K562 (cell line): ENCODE results near the gene NEDD4L. TPM values are rescaled to one million over a fixed set of nuclear protein-coding genes. Genes with fewer than 3 reads are reported as not detected.

Experiments
- ATAC-seq: fragments of 200-7000 bp; cut with Tn5 transposase; 3 replicates; pipeline ENCODE4 v1.9.1; 2020; ENCODE audit warnings: moderate library complexity
- BruUV-seq: library from RNA; stranded (reverse); fragments of 400-500 nt; replicated peaks from 2 replicates; lab custom pipeline; 2021; lab: Mats Ljungman, UMichigan
- CTCF ChIA-PET: fragments of 300-600 bp; formaldehyde crosslinking; extraction: SDS; loops from one replicate; lab custom pipeline; 2021; ENCODE audit warnings: low intra/inter-chr PET ratio; lab: Yijun Ruan, JAX
- POLR2A ChIA-PET: fragments of 300-600, 350-650 bp; sonication (Branson Sonifier 250); formaldehyde crosslinking; extraction: SDS; loops from one replicate; lab custom pipeline; 2021; ENCODE audit warnings: antibody characterized with exemption, inconsistent platforms; lab: Yijun Ruan, JAX
- DNase-seq, 4 experiments: peaks; one replicate each; pipeline versions ENCODE4 v3.0.0 to v3.0.0-alpha.2; 2011 to 2018; ENCODE audit warnings: low spot score in 3 of 4, mixed read lengths in 3 of 4; ENCODE audit errors: extremely low read depth in 1 of 4
- FAIRE-seq: peaks from 2 replicates; lab custom pipeline; 2011; peaks lifted over from hg19 to GRCh38; lab: Jason Lieb, UNC
- H2AFZ ChIP-seq: 2 replicates; pipeline ENCODE4 v1.6.0; 2011; ENCODE audit warnings: low read depth, low read length, control low read depth, inconsistent platforms
- H3K27ac ChIP-seq: fragments of 200-600 bp; 3 replicates; pipeline ENCODE4 v1.8.0; 2011; ENCODE audit warnings: low read depth, mild to moderate bottlenecking, control low read depth, inconsistent platforms, low read length, moderate library complexity, mixed read lengths; ENCODE audit errors: extremely low read depth
- H3K27me3 ChIP-seq, 2 experiments: fragments of 300-600 bp in 1 of 2; 2 replicates in 1 of 2; 3 replicates in 1 of 2; pipeline versions ENCODE4 v1.6.0 to v1.8.0; 2011; ENCODE audit warnings: inconsistent platforms in 2 of 2, low read length in 2 of 2, mild to moderate bottlenecking in 1 of 2, mixed read lengths in 1 of 2, moderate library complexity in 1 of 2; ENCODE audit not compliant: control insufficient read depth in 2 of 2, insufficient read depth in 2 of 2
- H3K36me3 ChIP-seq: fragments of 300-600 bp; 3 replicates; pipeline ENCODE4 v1.8.0; 2011; ENCODE audit warnings: mild to moderate bottlenecking, low read length, inconsistent platforms; ENCODE audit not compliant: control insufficient read depth, insufficient read depth
- H3K4me1 ChIP-seq, 2 experiments: fragments of 200-600 bp in 1 of 2; replicated peaks in 1 of 2; 2 replicates in 1 of 2; 3 replicates in 1 of 2; pipeline versions ENCODE4 v1.5.1 to v1.8.0; 2011; ENCODE audit warnings: inconsistent platforms in 2 of 2, low read length in 2 of 2, mild to moderate bottlenecking in 1 of 2, mixed read lengths in 1 of 2, moderate library complexity in 1 of 2; ENCODE audit not compliant: control insufficient read depth in 2 of 2, insufficient read depth in 2 of 2
- H3K4me2 ChIP-seq: 2 replicates; pipeline ENCODE4 v1.6.1; 2011; ENCODE audit warnings: low read length, control low read depth, inconsistent platforms, mixed read lengths; ENCODE audit not compliant: insufficient read depth
- H3K4me3 ChIP-seq: fragments of 200-600 bp; sonication (generic), shearing (Covaris generic); 2 replicates; pipeline ENCODE4 v1.5.1; 2016; ENCODE audit warnings: control low read depth, inconsistent platforms
- H3K79me2 ChIP-seq: fragments of 200-600 bp; 3 replicates; pipeline ENCODE4 v1.8.0; 2011; ENCODE audit warnings: low read length, inconsistent platforms; ENCODE audit not compliant: control insufficient read depth, insufficient read depth
- H3K9ac ChIP-seq, 2 experiments: 2 replicates each; pipeline versions ENCODE4 v1.6.0 to v1.6.1; 2011; ENCODE audit warnings: low read depth in 2 of 2, low read length in 2 of 2, control low read depth in 1 of 2, inconsistent platforms in 1 of 2, mild to moderate bottlenecking in 1 of 2, mixed read lengths in 1 of 2; ENCODE audit not compliant: insufficient read depth in 1 of 2
- H3K9me1 ChIP-seq: one replicate; pipeline ENCODE4 v1.6.0; 2011; ENCODE audit warnings: inconsistent platforms, mild to moderate bottlenecking, low read length, moderate library complexity; ENCODE audit not compliant: control insufficient read depth, insufficient read depth
- H3K9me3 ChIP-seq: replicated peaks from 2 replicates; pipeline ENCODE4 v1.5.1; 2011; ENCODE audit warnings: low read depth, low read length, inconsistent platforms; ENCODE audit not compliant: control insufficient read depth, insufficient read depth
- H4K20me1 ChIP-seq: replicated peaks from 2 replicates; pipeline ENCODE4 v1.6.1; 2011; ENCODE audit warnings: low read length, inconsistent platforms, mixed read lengths; ENCODE audit not compliant: control insufficient read depth, insufficient read depth
- EHMT2 ChIP-seq: fragments of 450-650 bp; IDR thresholded peaks from 2 replicates; pipeline ENCODE4 v1.6.1; 2018; ENCODE audit warnings: antibody characterized with exemption
- MAFG ChIP-seq: fragments of 450-650 bp; conservative IDR thresholded peaks from 2 replicates; pipeline ENCODE4 v1.6.1; 2016; ENCODE audit warnings: missing genetic modification characterization, missing compliant biosample characterization
- MTA3 ChIP-seq: fragments of 450-650 bp; formaldehyde crosslinking; IDR thresholded peaks from 2 replicates; pipeline ENCODE4 v1.6.1; 2017; ENCODE audit warnings: mild to moderate bottlenecking, borderline replicate concordance
- SIX5 ChIP-seq, 2 experiments: IDR thresholded peaks; 2 replicates each; pipeline ENCODE4 v1.6.1; 2011; ENCODE audit warnings: low read length in 2 of 2, borderline replicate concordance in 1 of 2, low read depth in 1 of 2, mild to moderate bottlenecking in 1 of 2, moderate library complexity in 1 of 2; ENCODE audit not compliant: insufficient read depth in 1 of 2
- TARDBP ChIP-seq: fragments of 450-650 bp; IDR thresholded peaks from 2 replicates; pipeline ENCODE4 v1.6.1; 2016
- ZBTB8A ChIP-seq: fragments of 450-650 bp; IDR thresholded peaks from 2 replicates; pipeline ENCODE4 v1.6.1; 2018; ENCODE audit warnings: mild to moderate bottlenecking, moderate library complexity; ENCODE audit not compliant: partially characterized antibody
- ZNF23 ChIP-seq: fragments of 250-450 bp; sonication (Bioruptor Pico); IDR thresholded peaks from 2 replicates; pipeline ENCODE4 v1.4.0; 2020; ENCODE audit warnings: mild to moderate bottlenecking
- WGBS: fragments of 100-300 bp; shearing (Covaris generic); methylation state at CpG from one replicate; pipeline ENCODE4 v1.1.6; 2016; ENCODE audit warnings: low coverage, mixed read lengths; ENCODE audit not compliant: insufficient coverage; ENCODE audit errors: missing lambda C conversion rate; 5-methylcytosine and 5-hydroxymethylcytosine counted together
- in situ Hi-C: fragments of 300-500 bp; cut with MboI; formaldehyde crosslinking; loops from 4 replicates; pipeline ENCODE4 v1.15.0; 2018; ENCODE audit warnings: inconsistent platforms, mixed read lengths
- intact Hi-C: fragments of 100-400 bp; cut with micrococcal nuclease; formaldehyde crosslinking; loops from 2 replicates; pipeline ENCODE4 v1.14.2; 2022
- polyA plus RNA-seq, 8 experiments: library from polyadenylated mRNA; depleted of rRNA in 4 of 8; stranded (reverse) in 5 of 8; unstranded in 3 of 8; fragments of >200 nt; fragmentation: Nextera tagmentation in 2 of 8; fragmentation: Illumina TruSeq in 1 of 8; extraction: Ambion mirVana in 2 of 8; extraction: Trizol in 1 of 8; gene quantifications; 2 replicates each; pipeline versions ENCODE4 v1.2.1 to v1.2.3, GENCODE V29; 2011 to 2014; ENCODE audit warnings: inconsistent platforms in 1 of 8, missing spikeins in 1 of 8
- total RNA-seq, 7 experiments: library from RNA; depleted of rRNA in 6 of 7; stranded (reverse); fragments of >200 nt in 6 of 7; fragmentation: Illumina TruSeq in 2 of 7; extraction: Trizol in 2 of 7; gene quantifications; 2 replicates each; pipeline versions ENCODE4 v1.2.1 to v1.2.3, GENCODE V29; 2011 to 2021; ENCODE audit warnings: low replicate concordance in 1 of 7
- TF ChIP-seq, protein P1 (sequence below), 2 experiments: IDR thresholded peaks in 1 of 2; conservative IDR thresholded peaks in 1 of 2; 2 replicates each; pipeline ENCODE4 v1.6.1; 2016; ENCODE audit warnings: low read depth in 2 of 2, mild to moderate bottlenecking in 1 of 2, missing compliant biosample characterization in 1 of 2, missing genetic modification characterization in 1 of 2, moderate library complexity in 1 of 2
- TF ChIP-seq, protein P2 (sequence below): fragments of 450-650 bp; conservative IDR thresholded peaks from 2 replicates; pipeline ENCODE4 v1.6.1; 2016; ENCODE audit warnings: missing genetic modification characterization, low read depth, mild to moderate bottlenecking, missing compliant biosample characterization, moderate library complexity

NEDD4L gene
- total and polyA plus RNA-seq, 9 of the 15 experiments (the other 6 are each of a cell fraction or from before 2014, with no cell fraction given), result 8.1 to 33.4 (median 19.9) TPM

DNA sequence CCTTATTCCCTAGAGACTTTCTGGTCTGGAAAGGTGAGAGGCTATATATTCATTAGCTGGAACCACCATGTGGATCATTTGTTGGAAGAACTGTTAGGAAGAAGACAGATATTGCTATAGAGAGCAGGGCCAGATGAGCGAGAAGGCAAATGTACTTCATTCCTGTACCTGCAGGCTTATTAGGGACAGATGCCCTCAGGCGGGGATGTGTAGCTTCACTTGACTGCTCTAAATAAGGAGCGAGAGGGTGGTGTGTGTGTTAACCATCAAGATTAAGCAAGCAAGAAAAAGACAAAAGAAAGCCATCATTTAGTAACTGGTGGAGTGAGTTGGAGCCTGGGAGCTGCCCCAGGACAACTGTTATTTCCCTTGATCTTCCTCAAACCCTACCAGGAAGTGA is 36.4 kb downstream of the NEDD4L start:
- Histone ChIP-seq H4K20me1 (no peaks in the 10 kb centered on the region), H3K4me1 (peaks cover 10 to 21% of the 10 kb centered on the region in 2 experiments; a peak in 3 of 5 replicates), H3K9ac (no peak overlapping the region; a peak in 1 of 4 replicates), H3K9me1 (no peaks in the 10 kb centered on the region), H3K36me3 (no peaks in the 10 kb centered on the region), H3K27ac (no peak overlapping the region), H2AFZ (no peak overlapping the region), H3K79me2 (peaks cover 24% of the 10 kb centered on the region), H3K4me3 (no peak overlapping the region)
- intact Hi-C loops, result no loop called here
- BruUV-seq, result no TSS peak
- ChIA-PET POLR2A (interaction anchor here (0.7 to 1.2 kb wide), 3 partner anchors 11 to 37 kb away, joined by 3 read pairs; no protein-coding TSS in a partner anchor), CTCF (no interaction called here)
- FAIRE-seq, result no peak
- in situ Hi-C loops, result no loop called here
- no peak for DNase-seq
- 57% methylated on average over 3 of the region's 3 CpGs for WGBS
- TF ChIP-seq MAFG (tag) (no peak), SIX5 (IDR thresholded peaks at IDR 0.05; ENCODE audit: borderline replicate concordance in 1 of 2, insufficient read depth in 1 of 2, low read depth in 1 of 2, low read length in 2 of 2) (no peak)
- TF ChIP-seq, all 486 proteins: peak for 0
- no peaks in the 10 kb centered on the region for H3K27me3 ChIP-seq
- H3K9me3 ChIP-seq, result no peaks in the 10 kb centered on the region
- H3K4me2 ChIP-seq, result no peak overlapping the region; the same call in 1 of the 2 replicates
- no peak; the same call in 2 of the 3 replicates for ATAC-seq

DNA sequence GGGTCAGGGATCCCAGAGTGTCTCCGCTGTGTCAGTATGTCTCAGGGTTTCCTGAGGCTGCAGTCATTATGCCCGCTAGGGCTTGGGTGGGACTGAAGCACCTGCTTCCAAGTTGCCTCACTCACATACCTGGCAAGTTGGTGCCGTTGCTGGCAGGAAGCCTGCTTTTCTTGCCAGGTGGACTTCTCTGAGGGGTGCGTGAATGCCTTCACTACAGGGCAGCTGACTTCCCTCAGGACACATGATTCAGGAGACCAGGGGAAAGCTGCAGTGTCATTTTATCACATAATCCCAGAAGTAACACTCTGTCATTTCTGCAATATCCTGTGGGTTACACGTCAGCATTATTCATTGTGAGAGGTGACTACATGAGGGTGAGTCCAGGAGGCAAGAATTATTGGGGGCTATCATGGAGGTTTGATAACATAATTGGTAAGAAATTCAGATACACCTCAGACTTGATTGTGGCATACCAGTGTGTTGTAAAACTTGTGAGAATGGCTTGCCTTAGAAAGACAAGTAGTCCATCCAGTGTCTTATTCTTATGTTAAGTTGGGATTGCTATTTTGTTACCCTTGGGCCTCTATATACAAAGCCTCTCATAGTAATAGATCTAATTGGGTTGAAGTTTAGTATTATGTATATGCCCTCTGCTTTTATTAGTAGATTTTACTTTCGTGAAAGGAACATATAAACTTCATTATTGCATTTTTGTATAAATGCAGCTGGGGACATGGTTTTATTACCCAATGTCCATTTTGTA is 44.1 kb downstream of the NEDD4L start:
- H3K9me3 ChIP-seq, result 0 out of 2 replicates have a peak, but pooled peaks cover 2% of the 10 kb centered on the region
- no peak overlapping the region for H3K4me3 ChIP-seq
- H3K4me2 ChIP-seq, result peak overlapping the region; percentile 81
- POLR2A ChIA-PET, result interaction anchor here (0.6 to 1.8 kb wide), 4 partner anchors 9 to 21 kb away, joined by 3 to 4 read pairs (median 3); no protein-coding TSS in a partner anchor
- DNase-seq, result peak; percentile 10 to 74 (median 43)
- H3K27me3 ChIP-seq, result no peaks in the 10 kb centered on the region
- FAIRE-seq, result peak; percentile 95
- ATAC-seq, result peak; percentile 94
- CTCF ChIA-PET, result no interaction called here
- H3K36me3 ChIP-seq, result no peaks in the 10 kb centered on the region
- H3K27ac ChIP-seq, result peak overlapping the region; percentile 89
- H3K9ac ChIP-seq, result peak overlapping the region; percentile 59 to 66; a peak in 3 of 4 replicates
- no peaks in the 10 kb centered on the region for H4K20me1 ChIP-seq
- H2AFZ ChIP-seq, result peak overlapping the region; percentile 80
- WGBS, result 30% methylated on average over 5 of the region's 6 CpGs
- in situ Hi-C loops, result no loop called here
- intact Hi-C loops, result no loop called here
- H3K9me1 ChIP-seq, result peaks cover 2% of the 10 kb centered on the region
- BruUV-seq, result no TSS peak
- peaks cover 5 to 10% of the 10 kb centered on the region in 2 experiments; a peak in 3 of 5 replicates for H3K4me1 ChIP-seq
- peaks cover 5% of the 10 kb centered on the region; the same call in 1 of the 3 replicates for H3K79me2 ChIP-seq
- TF ChIP-seq, protein P1, sequence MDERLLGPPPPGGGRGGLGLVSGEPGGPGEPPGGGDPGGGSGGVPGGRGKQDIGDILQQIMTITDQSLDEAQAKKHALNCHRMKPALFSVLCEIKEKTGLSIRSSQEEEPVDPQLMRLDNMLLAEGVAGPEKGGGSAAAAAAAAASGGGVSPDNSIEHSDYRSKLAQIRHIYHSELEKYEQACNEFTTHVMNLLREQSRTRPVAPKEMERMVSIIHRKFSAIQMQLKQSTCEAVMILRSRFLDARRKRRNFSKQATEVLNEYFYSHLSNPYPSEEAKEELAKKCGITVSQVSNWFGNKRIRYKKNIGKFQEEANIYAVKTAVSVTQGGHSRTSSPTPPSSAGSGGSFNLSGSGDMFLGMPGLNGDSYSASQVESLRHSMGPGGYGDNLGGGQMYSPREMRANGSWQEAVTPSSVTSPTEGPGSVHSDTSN (CRISPR knock-in tag; IDR thresholded peaks at IDR 0.05; ENCODE audit: low read depth), result no peak
- TF ChIP-seq, protein P1 (tag; conservative IDR thresholded peaks at IDR 0.05; ENCODE audit: low read depth), result peak; percentile 20; the same call in 1 of the 2 replicates
- TF ChIP-seq MTA3, result 0 out of 2 replicates have a peak, but pooled peaks have one; percentile 29
- TF ChIP-seq, protein P2, sequence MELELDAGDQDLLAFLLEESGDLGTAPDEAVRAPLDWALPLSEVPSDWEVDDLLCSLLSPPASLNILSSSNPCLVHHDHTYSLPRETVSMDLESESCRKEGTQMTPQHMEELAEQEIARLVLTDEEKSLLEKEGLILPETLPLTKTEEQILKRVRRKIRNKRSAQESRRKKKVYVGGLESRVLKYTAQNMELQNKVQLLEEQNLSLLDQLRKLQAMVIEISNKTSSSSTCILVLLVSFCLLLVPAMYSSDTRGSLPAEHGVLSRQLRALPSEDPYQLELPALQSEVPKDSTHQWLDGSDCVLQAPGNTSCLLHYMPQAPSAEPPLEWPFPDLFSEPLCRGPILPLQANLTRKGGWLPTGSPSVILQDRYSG, result peak; percentile 43; the same call in 1 of the 2 replicates
- TF ChIP-seq ZBTB8A, result no peak
- TF ChIP-seq ZNF23, result no peak
- TF ChIP-seq EHMT2, result no peak
- TF ChIP-seq TARDBP, result no peak
